GM12801 (cell line): ENCODE data around the gene PPP2R2C.

Source experiments
- CTCF ChIP-seq: IDR thresholded peaks from one replicate; pipeline ENCODE4 v1.5.1; 2011; ENCODE audit warnings: control low read depth; ENCODE audit not compliant: insufficient read length; ENCODE audit errors: extremely low read depth

PPP2R2C gene

DNA sequence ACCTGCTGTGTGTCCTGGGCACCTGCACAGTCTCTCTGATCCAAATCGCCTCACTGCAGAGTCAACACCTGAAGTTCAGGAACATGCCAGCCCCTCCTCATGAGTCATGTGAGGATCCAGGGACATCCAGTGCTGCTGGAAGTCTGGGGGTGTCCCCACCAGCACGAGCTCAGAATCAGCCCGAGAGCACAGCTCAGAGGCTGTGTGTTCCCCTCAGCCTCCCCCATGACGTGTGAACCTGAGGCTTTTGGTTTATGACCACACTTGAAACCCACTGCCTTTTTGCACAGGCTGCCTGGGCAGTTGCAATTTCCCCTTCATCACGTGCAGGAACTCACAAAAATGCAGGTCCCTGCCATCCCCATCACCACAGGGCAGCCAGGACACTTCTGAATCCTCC, 47.1 kb downstream of the PPP2R2C start:
- no peak for TF ChIP-seq CTCF

DNA sequence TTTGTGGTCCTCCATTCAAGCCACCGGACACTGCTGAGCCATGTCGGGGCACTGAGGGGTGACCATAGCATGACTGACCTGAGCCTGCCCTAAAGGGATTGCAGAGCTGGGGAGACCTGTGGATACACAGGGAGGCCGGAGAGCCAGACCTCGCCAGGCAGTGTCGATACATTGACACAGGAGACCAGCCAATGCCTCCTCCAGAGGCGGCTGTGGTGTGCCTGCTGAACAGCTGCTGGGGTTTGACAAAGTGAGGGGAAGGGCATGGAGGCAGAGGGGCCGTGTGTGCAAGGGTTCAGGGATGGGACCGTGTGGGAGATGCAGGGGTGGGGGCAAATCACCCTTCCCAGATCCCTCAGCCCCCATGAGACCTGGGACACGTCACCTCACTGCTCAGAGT, 48.0 kb downstream of the PPP2R2C start:
- no peak for TF ChIP-seq CTCF

DNA sequence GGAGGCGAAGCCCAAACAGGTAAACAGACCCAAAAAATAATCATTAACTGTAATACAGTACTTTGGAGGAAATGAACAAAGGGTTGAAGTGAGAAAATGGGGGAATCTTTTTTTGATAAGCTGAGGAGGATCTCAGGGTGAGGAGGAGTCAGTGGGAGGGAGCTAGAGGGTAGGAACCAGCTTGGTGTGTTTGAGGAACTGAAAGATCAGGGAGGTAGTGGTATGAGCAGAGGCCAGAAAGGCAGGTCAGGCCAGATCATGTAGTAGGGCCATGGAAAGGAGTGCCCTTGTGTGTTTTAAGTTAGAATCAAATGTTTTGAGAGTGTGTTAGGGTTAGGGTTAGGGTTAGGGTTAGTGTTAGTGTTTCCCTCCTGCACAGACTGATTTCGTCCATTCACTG, 48.8 kb downstream of the PPP2R2C start:
- no peak for TF ChIP-seq CTCF

GRCh38 chr4:6422866-6423265, 49.5 kb downstream of the PPP2R2C start:
- TF ChIP-seq CTCF, result no peak

DNA sequence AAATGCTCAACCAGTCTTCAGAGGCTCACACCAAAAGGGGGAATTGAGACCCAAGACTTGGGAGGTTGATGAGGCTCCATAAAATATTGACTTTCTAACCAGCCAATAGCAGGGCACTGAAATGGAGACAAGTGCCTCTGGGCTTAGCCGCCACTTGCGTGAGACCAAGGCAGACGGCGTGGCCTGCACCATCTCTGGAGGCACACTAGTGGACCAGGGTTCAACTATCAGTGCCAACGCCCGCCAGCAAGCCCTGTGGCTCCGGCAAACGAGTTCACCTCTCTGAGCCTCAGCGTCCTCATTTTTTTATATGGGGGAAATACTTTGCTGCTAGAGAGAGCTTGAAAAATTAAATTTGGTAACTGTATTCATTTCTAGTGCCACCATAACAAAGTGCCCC, 50.3 kb downstream of the PPP2R2C start:
- no peak for TF ChIP-seq CTCF

GRCh38 chr4:6421397-6421796, 51.0 kb downstream of the PPP2R2C start:
- TF ChIP-seq CTCF, result no peak

DNA sequence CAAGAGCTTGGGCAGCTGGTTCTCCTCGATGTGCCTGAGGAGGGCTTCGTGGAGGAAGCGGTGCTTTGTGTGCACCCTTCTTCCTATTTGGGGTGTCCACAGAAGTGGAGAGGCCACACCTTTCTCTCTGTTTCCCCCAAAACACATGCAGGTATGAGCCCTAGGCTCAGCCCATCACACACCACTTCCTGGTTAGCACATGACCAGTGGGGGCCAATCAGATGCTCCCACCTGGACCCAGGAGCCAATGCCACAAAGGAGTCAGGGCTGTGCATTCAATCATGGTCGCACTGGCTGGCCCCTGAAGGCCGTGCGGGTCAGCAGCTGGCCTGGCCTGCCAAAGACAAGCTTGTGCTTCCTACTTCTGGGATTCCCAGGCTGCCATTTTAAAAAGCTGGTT, 51.4 kb downstream of the PPP2R2C start:
- no peak for TF ChIP-seq CTCF

GRCh38 chr4:6420036-6420435, 52.4 kb downstream of the PPP2R2C start:
- no peak for TF ChIP-seq CTCF
